RPMI8226 (cell line): Measurements from ENCODE around the gene WIPI1.
"Not testable (repeated sequence)": the region's sequence is repeated elsewhere in the genome, so short reads cannot be mapped to it uniquely, and the experiment has no call there.

Source experiments
- DNase-seq: peaks from one replicate; pipeline ENCODE4 v3.0.0-alpha.2; 2015

The WIPI1 gene, protein sequence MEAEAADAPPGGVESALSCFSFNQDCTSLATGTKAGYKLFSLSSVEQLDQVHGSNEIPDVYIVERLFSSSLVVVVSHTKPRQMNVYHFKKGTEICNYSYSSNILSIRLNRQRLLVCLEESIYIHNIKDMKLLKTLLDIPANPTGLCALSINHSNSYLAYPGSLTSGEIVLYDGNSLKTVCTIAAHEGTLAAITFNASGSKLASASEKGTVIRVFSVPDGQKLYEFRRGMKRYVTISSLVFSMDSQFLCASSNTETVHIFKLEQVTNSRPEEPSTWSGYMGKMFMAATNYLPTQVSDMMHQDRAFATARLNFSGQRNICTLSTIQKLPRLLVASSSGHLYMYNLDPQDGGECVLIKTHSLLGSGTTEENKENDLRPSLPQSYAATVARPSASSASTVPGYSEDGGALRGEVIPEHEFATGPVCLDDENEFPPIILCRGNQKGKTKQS

DNA sequence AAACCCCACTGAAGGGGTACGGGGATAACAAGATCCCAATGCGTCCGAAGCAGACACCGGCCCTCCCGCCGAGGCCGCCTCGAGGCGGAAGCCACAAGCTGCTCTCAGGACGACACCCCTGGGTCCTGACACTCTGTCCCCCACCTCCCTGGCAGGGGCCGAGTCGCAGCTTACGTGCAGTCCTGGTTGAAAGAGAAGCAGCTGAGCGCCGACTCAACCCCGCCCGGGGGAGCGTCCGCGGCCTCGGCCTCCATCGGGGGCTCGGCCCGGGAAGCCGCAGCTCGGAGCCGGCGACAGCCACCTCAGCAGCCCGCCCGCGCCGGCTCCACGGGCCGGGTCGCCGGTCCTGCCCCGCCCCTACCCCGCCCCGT, at the start of gene WIPI1:
TSS of gene WIPI1 (minus strand) at position 329 of the 371 bp plus-strand sequence. CDS start at position 254, 75 bp downstream.
- peak; percentile 68 for DNase-seq

DNA sequence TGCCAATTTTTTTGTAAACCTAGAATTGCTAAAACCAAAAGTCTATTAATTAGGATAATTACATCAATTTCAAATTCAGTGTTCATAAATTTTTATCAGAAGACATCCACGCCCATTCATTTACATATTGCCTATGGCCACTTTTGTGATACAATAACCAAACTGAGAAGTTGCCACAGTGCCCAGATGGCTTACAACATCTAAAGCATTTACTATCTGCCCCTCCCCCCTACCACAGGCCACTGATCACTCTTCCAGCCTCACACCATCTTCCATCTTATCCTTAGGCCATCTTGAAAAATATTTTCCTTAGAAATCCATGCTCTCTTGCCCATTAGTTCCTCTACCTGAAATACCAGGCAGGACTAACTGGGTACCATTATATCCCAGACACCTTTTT, 48.7 kb upstream of the WIPI1 start:
- DNase-seq = no peak

DNA sequence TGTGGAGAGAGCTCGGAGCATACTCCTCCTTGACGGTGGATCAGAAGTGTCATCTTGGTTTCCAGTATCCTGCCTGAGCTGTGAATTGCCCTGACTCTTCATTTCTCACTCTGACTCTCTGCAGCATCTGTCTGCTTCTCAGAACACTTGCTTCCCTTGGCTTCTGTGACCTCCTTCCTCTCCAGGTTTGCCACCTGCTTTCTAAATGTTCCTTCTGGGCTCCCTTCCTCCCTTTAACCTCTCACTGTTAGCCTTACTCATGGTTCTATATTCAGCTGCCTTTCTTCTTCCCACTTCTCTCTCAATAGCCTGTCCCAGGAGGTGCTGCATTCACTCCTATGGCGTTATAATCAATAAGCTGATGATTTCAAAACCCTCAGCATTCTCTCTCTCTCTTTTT, 43.8 kb upstream of the WIPI1 start:
- DNase-seq = peak; percentile 29

DNA sequence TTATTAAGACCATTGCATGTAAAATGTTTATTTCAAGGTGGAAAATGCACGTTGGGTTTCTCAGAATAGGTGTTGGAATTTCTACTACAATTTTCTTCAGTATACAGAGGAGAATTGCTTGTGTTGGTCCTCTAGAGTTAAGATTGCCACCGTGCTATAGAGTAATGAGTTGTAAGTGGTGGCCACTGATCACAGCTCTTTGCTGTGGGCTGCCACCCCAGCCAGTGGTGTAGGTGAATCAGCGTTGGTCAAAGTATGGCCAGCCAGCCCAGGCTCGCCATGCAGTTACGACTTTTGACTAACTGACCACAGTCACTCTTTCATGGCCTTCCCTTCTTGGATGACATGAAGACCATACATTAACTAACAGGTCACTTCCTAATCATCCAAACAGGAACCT, 42.3 kb upstream of the WIPI1 start:
- no peak for DNase-seq

DNA sequence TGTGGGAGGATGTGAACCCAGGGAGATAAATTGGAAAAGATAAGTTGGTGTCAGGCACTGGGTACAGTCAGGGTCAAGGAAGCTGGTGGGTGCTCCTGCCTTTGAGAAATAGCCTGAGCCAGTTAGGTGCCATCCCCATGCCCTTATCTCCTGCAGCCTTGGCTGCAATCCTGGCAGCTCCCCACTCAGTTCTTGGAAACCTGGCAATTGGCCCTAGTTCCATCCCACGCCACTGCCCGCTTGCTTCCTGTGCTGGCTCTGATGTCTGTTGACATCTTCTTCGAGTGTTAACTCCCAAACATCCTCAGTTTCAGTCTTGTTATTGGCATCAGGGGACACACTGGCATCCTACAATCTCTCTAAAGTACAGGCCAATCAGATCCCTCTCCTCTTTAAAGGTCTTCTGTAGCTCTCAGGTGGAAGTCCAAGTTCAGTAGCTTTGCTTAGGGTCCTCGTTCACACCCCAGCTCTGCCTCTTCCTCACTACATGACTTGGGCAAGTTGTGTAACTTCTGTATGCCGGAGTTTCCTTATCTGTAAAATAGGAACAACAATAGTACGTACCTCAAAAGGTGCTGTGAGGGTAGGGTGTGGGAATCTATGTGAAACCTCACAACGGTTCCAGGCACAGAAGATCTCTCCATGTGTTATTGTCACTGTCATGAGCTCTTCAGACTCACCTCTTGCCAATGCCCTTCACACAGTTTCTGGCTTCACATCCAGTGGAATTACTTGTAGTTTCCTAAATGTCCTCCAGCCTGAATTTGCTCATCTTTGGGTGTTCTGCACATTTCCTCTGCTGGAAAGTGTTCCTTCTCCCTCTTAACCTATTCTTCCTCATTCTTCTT, 41.4 kb upstream of the WIPI1 start:
- peak; percentile 21 for DNase-seq

DNA sequence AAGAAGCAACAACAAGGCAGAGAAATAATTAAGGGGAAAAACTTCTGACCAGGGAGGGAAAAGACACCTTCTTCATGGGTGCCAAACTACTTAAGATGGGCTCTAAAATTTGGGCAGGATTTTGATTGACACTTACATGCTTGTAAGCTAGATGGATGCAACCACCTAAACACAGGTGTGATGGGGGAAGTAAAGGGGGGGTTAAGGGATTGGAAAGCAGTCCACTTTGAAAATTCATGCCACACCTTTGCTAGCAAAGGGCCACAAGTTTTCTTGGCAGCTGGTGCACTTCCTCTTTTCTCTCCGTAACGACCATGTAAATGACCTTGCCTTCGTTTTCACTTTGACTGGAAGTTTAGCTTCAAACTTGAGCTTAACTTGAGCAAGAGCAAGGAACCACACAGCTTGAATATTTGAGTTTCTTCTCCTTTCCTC, 40.6 kb upstream of the WIPI1 start:
- DNase-seq = peak; percentile 95

DNA sequence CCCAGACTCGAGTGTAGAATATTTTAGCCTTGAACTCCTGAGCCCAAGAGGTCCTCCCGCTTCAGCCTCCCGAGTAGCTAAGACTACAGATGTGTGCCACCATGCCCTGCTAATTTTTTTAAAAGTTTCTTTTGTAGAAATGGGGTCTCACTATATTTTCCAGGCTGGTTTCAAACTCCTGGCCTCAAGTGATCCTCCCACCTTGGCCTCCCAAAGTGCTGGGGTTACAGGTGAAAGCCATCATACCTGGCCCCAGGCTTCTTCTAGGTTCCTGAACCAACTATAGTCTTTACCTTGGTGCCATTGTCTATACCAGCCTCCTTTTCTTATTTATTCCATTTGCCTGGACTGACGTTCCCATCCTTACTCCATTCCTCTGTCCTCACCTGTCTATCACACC, 37.8 kb upstream of the WIPI1 start:
- DNase-seq = no peak

DNA sequence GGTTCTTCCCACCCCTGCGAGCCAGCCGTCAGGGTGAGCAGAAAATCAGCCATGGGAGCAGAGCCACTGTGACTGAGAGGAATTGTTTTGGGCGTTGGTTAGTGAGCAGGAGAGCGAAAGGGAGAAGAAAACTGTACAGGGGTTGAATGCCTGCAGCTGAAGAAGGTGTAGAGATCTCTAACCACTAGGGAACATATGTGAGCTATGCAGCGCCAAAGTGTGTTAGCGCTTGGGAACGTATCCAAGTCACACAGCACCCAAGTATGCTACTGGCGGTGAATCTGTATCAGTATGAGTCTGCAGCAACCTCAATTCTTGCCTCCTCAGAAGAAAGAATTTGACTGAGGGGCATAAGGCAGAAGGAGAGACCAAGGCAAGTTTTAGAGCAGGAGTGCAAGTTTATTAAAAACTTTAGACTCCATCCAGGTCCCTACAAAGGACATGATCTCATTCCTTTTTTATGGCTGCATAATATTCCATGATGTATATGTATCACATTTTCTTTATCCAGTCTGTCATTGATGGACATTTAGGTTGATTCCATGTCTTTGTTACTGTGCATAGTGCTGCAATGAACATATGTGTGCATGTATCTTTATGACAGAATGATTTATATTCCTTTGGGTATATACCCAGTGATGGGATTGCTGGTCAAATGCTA, 35.2 kb upstream of the WIPI1 start:
- DNase-seq = not testable (repeated sequence)

DNA sequence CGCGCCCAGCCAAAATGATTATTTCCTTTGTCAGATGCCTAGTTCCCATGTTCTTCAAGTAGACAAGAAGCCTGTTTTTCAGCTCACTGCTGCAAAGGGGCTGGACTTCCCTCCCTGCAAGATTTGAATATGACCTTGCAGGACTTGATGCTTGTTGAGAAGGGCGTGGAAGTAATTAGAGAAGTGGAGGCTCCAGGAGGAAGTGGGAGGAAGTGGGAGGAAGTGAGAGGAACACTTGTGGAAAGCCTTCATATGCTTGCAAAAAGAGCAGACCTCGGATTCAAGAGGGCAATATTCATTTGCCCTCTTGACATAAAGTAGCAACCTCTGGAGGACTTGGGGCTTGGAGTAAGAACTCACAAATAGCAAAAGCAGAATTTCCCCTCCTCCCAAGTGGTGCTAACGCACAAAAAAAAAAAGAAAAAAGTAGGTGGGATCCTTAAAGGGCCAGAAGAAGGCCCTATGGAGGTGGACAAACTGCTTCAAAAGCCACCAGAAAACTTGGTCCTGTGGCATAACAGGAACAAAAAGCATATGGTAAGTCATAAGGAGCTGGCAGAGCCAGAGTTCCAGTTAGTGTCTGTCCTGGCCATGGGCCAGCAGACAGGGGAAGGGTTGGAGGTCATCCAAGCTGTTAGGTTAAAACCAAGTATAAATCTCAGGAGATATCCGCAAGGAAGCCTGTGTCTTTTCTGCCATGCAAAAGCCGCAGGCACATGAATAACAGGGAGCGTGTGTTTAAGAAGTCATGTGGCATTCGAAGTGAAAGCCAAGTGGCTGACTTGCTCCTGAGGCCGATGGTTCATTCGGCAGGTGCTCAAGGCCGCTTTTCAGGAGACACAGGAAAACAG, 34.3 kb upstream of the WIPI1 start:
- DNase-seq = peak; percentile 72

DNA sequence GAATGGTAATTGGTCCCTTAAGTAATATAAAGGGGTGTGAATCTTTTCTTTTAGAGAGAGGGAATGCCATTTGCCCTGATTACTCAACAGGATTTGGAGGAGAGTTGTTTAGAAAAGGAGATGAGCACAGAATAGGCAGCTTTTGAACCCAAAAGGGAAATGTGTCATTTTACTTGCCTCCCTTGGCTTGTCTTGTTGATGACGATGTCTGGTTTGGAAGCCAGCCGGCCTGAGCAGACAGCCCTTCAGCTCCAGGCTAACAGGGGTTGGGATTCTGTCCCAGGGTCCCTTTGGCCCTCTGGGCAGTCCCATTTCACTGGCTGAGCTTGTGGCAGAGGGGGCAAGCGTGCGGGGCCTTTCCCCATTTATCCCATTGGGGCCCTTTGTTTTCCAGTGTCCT, 32.6 kb upstream of the WIPI1 start:
- DNase-seq = no peak

DNA sequence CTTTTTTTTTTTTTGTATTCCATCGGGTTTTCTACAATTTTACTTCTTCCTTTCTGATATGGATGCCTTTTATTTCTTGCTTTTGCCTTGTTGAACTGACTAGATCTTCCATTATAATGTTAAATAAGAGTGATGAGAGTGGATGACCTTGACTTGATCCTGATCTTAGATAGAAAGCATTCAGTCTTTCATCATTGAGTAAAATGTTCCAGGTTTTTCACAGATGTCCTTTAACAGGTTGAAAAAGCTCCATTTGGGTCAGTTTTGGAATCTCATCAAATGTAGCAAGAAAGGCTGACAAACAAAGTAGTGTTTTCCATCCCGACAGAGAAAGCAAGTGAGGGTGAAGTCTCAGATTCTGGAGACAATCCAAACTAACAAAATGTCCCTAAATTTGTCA, 27.2 kb upstream of the WIPI1 start:
- DNase-seq = no peak

DNA sequence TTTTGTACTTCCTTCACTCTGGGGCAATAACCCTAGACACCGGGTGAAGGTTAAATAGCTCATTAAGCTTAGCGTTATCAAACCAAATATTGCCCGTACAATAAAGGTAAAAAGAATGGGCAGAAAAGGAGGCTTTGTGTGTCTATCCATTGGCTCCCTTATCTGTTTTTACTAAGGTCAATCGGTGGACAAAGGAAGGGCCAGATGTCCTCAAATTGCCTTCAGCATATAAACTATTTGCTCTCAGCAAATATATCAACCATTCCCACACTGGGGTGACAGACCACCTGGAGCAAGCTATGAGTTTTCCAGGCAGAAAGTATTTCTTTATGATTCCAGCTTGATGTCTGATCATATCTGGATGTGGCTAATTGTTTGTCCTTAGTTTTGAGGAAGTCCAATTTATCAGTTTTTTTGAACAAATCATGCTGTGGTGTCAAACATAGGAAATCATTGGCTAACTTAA, 25.3 kb upstream of the WIPI1 start:
- no peak for DNase-seq

DNA sequence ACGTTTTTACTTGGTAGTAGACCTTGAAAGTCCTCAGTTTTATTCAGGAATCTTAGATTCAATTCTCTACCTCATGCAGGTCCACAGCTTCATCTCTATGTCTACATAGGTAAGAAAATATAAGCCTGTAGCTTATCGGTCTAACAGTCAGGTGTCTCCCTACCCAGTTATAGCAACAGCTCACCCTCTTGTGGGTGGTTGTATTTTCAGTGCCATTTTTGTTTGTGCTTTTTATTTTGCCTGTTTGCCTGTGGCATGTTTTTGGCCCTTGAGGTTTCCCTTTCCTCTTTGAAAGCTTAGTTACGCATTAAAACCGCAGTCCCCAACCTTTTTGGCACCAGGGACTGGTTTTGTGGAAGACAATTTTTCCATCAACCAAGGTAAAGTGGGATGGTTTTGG, 23.6 kb upstream of the WIPI1 start:
- no peak for DNase-seq

DNA sequence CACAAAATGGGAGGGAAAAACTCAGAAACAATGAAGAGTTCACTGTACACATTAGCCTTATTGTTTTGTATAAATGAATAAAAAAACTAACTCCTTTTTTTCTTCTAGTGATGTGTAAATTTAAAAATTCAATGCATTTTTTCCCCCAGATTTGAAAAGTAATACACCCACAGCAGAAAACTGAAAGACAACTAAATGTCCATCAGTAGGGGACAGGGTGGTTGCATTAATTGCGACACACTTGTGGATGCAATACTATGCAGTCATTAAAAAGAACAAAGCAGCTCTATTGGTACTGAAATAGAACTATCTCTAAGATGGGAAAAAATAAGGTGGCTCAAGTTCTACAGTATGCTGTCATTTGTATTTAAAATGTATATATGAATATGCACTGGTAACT, 13.7 kb upstream of the WIPI1 start:
- DNase-seq = no peak

DNA sequence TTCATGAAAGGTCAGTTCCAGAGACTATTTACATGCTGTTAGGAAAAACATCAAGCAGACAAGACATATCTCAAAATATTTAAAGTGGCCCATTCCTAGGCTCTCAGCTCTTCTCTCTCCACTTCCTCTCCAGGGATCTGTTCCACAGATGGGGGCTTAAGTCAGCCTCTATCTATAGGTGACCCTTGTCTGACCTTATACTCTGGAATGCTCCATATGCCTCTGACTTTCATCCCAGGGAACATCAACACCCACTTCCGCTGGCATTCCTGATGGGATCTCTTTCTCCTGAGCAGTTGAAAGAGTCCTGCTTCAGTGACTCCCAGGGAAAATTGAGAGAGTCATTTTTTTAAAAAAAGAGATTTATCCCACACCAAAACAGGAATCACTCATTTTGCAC, 11.5 kb upstream of the WIPI1 start:
- DNase-seq = no peak

DNA sequence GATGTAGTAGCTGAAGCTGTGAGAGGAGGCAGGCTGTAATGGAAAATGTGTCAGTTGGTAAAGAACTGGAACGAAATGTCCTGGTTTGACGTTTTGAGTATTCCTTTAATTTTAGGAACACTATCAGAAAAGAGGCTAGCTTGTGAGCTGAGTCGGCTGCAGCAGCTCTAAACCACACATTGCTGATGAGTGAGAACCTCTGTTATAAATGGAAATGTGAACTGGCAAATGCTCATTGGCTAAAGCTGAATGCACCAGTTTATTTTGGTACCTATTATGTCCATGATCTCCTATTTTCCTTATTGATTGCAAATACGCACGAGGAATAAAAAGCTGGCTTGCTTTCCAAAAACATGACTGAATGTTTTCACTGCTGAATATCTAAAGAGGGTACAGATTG, 11.0 kb upstream of the WIPI1 start:
- DNase-seq = no peak

DNA sequence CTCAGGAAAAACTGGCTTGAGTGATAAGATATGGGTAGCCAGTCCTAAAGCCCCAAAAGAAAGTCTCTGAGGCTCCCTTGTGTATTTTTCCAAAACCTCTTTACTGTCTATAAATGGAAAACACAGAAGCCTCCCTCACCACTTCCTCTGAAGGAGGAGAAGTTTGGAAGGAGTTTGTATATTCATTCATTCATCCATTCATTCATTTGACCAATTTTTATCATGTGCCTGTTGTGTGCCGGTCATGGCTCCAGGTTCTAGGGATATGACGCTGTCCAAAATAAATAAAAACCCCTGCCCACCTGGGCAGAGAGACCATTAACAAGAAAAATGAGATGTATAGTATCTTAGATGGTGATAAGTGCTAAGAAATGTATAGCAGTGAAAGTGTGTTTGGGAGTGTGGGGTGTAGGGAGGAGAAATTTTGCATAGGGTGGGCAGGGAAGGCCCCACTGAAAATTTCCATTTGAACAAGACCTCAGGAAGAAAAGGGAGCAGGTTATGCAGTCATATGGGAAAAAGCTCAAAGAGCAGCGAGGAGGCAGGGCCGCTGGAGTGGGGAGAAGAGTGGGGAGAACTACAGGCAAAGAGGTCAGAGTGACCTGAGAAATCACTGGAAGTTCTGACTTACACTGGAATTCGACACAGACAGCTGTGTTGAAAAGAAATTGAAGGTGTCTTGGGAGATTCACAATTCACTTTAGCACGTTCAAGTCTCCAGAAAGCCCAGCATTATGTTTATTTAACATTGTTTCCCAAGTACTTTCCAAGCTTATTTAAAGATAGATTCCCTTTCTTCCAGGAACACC, 6.1 kb upstream of the WIPI1 start:
- DNase-seq = no peak

DNA sequence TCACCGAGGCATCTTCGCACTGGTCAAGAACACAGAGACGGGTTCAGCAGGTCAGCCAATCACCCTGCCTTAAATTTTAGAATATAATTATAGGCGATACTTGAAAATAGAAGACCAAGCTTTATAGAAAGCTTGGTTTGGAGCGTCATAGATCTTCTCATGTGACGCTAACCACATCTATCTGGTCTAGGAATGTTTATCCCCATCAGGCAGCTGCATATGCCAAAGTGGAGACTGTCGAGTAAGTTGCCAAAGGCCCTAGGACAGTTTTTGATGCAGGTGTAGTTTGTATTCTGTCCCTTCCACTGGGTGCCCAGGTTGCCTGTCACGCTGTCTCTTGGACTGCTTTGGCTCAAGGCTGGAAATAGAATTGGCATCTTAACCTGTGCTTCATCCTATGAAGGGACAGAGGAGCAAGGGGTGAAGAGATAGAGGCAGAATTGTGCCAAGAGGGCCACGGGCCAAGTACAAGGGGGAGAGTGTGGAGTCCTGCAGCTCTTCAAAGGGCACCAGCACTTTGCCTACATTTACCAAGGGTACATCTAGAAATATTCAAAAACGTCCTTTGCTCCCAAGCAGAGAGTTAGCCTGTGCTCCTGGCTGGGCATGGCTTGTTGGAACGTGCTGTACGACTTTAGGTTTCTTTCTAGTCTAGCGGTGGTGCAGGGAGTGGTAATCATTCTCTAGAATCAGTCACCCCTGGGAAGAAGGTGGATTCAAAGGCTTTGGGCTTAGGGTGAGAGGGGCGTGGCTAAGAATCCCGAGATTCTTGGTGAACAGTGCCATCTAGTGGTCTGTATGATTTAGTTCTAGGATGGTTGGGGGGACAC, 5.3 kb upstream of the WIPI1 start:
- DNase-seq = peak; percentile 92

DNA sequence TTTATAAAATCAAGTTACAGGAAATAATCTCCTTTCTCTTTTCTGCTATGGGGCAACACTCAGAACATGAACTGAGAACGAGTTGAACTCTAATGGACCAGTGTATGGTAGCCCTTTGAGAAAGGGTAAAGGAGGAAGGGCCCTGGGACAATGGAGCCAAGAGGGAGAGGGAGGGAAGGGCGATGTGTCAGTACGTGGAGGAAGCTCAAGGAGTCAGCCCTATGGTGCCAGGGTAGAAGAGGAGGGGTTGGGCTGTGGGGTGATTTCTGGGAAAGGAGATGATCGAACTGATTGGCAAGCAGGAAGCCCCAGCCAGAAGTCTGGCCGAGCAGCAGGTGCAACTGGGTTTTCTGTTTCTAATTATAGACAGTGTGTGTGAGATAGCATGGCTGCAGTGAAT, 4.3 kb upstream of the WIPI1 start:
- peak; percentile 61 for DNase-seq

DNA sequence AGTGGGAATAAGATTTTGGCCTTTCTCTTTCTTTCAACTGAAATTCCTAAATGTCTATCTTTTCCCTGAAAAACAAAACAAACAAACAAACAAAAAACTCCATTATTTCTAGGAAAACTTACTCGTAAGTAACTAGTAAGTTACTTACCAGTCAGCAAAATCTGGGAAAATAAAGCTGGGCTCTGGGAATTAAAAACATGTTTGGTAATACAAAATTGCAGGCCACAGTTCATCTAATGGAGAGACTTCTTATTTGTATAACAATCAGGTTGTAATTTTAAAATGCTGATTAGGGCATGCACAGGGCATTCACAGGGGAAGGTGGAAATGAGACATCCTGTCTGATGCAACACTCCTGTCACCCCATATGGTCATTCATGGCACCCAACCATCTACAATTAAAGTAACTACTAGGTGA, 3.8 kb upstream of the WIPI1 start:
- peak; percentile 65 for DNase-seq

DNA sequence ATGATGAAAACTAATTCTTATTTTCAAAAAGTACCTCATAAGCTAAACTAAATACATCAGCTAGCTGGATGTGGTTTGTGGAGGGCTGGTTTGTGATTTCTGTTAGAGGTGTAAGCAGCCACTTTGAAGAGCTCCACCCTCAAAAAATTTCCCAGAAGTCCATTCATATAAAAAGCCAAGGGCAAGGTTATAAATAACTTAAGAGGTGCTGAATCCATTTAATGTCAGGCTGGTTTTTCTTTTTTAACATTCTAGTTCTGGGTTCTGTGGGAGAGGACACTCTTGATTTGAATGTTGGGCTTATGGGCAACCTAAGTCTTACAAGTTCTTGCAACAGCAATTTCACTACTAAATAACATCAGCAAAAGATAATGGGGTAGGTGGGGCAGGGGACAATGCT, 3.4 kb upstream of the WIPI1 start:
- DNase-seq = peak; percentile 40
